ENCODE data around the gene NDUFB4.

- TF ChIP-seq CTCF (IDR thresholded peaks at IDR 0.05) (no peak), POLR2A (IDR thresholded peaks at IDR 0.05) (no peak)
Measured at GRCh38 chr3:120602682-120603081, 6.5 kb downstream of the NDUFB4 start.
